OCI-LY7 (cell line): Measurements from ENCODE around the gene FAM168B. TPM values are rescaled to one million over a fixed set of nuclear protein-coding genes. Genes with fewer than 3 reads are reported as not detected.

Experiments
- BruUV-seq: library from RNA; stranded (reverse); fragments of 400-500 nt; replicated peaks from 2 replicates; lab custom pipeline; 2021; lab: Mats Ljungman, UMichigan
- CTCF ChIA-PET: fragments of 300-600 bp; sonication (Branson Sonifier 250); formaldehyde crosslinking; loops from one replicate; lab custom pipeline; 2022; ENCODE audit warnings: antibody characterized with exemption; ENCODE audit not compliant: unreplicated experiment; lab: Charles Lee
- POLR2A ChIA-PET: fragments of 300-600 bp; sonication (Branson Sonifier 250); formaldehyde crosslinking; loops from one replicate; lab custom pipeline; 2022; ENCODE audit warnings: antibody characterized with exemption; lab: Charles Lee
- DNase-seq: peaks from one replicate; pipeline ENCODE4 v3.0.0-alpha.2; 2015; ENCODE audit warnings: low spot score
- H2AFZ ChIP-seq: fragments of 200-600 bp; sonication (generic), shearing (Covaris generic); 2 replicates; pipeline ENCODE4 v1.6.1; 2014; ENCODE audit warnings: mild to moderate bottlenecking, antibody characterized with exemption, low read length, moderate library complexity
- H3K27ac ChIP-seq: fragments of 200-600 bp; sonication (generic); 2 replicates; pipeline ENCODE4 v1.5.1; 2014; ENCODE audit warnings: mixed run types, low read depth, mild to moderate bottlenecking, moderate library complexity, low read length, inconsistent platforms; ENCODE audit not compliant: poor library complexity, severe bottlenecking
- H3K36me3 ChIP-seq: fragments of 200-600 bp; sonication (generic); 2 replicates; pipeline ENCODE4 v1.6.1; 2014; ENCODE audit warnings: mild to moderate bottlenecking, antibody characterized with exemption, low read length, moderate library complexity, mixed read lengths; ENCODE audit not compliant: insufficient read depth
- H3K4me1 ChIP-seq: fragments of 200-600 bp; sonication (generic); 2 replicates; pipeline ENCODE4 v1.5.1; 2014; ENCODE audit warnings: mild to moderate bottlenecking, low read length; ENCODE audit not compliant: insufficient read depth, poor library complexity, severe bottlenecking
- H3K4me2 ChIP-seq: fragments of 200-600 bp; sonication (generic); 2 replicates; pipeline ENCODE4 v1.6.1; 2014; ENCODE audit warnings: mild to moderate bottlenecking, low read length
- H3K4me3 ChIP-seq: fragments of 200-600 bp; sonication (generic); 2 replicates; pipeline ENCODE4 v1.5.1; 2014; ENCODE audit warnings: mild to moderate bottlenecking, low read depth, low read length; ENCODE audit not compliant: poor library complexity, severe bottlenecking
- H3K79me2 ChIP-seq: fragments of 200-600 bp; sonication (generic); 2 replicates; pipeline ENCODE4 v1.6.1; 2016; ENCODE audit warnings: low read depth, mild to moderate bottlenecking, low read length, moderate library complexity, mixed read lengths; ENCODE audit not compliant: insufficient read depth
- H3K9me2 ChIP-seq: fragments of 200-600 bp; sonication (generic); 2 replicates; pipeline ENCODE4 v1.6.1; 2016; ENCODE audit warnings: mild to moderate bottlenecking, low read length, mixed read lengths; ENCODE audit not compliant: insufficient read depth
- H3K9me3 ChIP-seq: fragments of 200-600 bp; sonication (generic); 2 replicates; pipeline ENCODE4 v1.6.1; 2014; ENCODE audit warnings: mild to moderate bottlenecking, mixed run types, low read length, mixed read lengths
- H4K20me1 ChIP-seq: fragments of 200-600 bp; sonication (generic); 2 replicates; pipeline ENCODE4 v1.6.1; 2014; ENCODE audit warnings: mild to moderate bottlenecking, antibody characterized with exemption, low read length, moderate library complexity, mixed read lengths; ENCODE audit not compliant: insufficient read depth
- EZH2phosphoT487 ChIP-seq: fragments of 200-600 bp; sonication (generic); IDR thresholded peaks from 2 replicates; pipeline ENCODE4 v1.6.1; 2018; ENCODE audit warnings: low read depth, borderline replicate concordance, mild to moderate bottlenecking, mixed run types, antibody characterized with exemption, low read length, moderate library complexity, mixed read lengths
- intact Hi-C: fragments of 100-400 bp; cut with micrococcal nuclease; formaldehyde crosslinking; loops from one replicate; pipeline ENCODE4 v1.10.0; 2022; ENCODE audit not compliant: unreplicated experiment
- total RNA-seq, 2 experiments: library from RNA; depleted of rRNA in 1 of 2; stranded (reverse); fragments of >200 nt in 1 of 2; shearing (Covaris generic) in 1 of 2; gene quantifications; 2 replicates each; pipeline ENCODE4 v1.2.3, GENCODE V29; 2014 to 2022
- TF ChIP-seq, protein P1 (sequence below): fragments of 200-600 bp; sonication (generic); conservative IDR thresholded peaks from 2 replicates; pipeline ENCODE4 v1.5.1; 2014; ENCODE audit warnings: mild to moderate bottlenecking, antibody characterized with exemption, low read length, moderate library complexity, mixed read lengths

Gene FAM168B
- total RNA-seq, 2 experiments from 2014 or later: 53.6 to 85.3 TPM

DNA sequence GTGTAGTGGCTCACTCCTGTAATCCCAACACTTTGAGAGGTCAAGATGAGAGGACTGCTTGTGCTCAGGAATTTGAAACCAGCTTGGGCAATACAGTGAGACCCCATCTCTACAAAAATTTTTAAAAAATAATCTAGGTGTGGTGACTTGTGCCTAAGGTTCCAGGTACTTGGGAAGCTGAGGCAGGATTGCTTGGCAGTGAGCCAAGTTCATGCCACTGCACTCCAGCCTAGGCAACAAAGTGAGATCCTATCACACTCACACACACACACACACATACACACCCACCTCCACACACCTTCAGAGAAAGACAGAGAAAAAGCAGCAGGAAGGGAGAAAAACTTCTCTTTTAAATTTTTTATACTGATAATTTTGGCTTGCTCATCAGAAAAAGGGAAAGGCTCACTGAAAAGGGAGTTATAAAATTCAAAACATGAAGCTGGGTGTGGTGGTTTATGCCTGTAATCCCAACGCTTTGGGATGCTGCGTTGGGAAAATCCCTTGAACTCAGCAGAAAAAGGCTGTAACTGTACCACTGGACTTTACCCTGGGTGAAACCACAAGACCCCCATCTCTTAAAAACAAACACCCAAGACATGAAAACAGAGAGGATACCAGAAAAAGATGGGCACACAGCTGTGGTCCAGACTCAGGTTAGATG lies 25.7 kb downstream of the FAM168B start:
- Histone ChIP-seq H3K27ac (no peak overlapping the region), H3K79me2 (peaks cover 28% of the 10 kb centered on the region; the same call in 1 of the 2 replicates), H3K4me3 (no peak overlapping the region), H3K4me2 (no peak overlapping the region), H3K36me3 (peaks cover 94% of the 10 kb centered on the region), H3K4me1 (no peaks in the 10 kb centered on the region), H2AFZ (no peak overlapping the region), H4K20me1 (no peaks in the 10 kb centered on the region; the same call in 1 of the 2 replicates), H3K9me2 (no peaks in the 10 kb centered on the region), H3K9me3 (no peaks in the 10 kb centered on the region)
- no TSS peak for BruUV-seq
- intact Hi-C loops: no loop called here
- no peak for DNase-seq
- TF ChIP-seq, protein P1, sequence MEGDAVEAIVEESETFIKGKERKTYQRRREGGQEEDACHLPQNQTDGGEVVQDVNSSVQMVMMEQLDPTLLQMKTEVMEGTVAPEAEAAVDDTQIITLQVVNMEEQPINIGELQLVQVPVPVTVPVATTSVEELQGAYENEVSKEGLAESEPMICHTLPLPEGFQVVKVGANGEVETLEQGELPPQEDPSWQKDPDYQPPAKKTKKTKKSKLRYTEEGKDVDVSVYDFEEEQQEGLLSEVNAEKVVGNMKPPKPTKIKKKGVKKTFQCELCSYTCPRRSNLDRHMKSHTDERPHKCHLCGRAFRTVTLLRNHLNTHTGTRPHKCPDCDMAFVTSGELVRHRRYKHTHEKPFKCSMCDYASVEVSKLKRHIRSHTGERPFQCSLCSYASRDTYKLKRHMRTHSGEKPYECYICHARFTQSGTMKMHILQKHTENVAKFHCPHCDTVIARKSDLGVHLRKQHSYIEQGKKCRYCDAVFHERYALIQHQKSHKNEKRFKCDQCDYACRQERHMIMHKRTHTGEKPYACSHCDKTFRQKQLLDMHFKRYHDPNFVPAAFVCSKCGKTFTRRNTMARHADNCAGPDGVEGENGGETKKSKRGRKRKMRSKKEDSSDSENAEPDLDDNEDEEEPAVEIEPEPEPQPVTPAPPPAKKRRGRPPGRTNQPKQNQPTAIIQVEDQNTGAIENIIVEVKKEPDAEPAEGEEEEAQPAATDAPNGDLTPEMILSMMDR: no peak
- no peak for TF ChIP-seq EZH2phosphoT487
- CTCF ChIA-PET: no interaction called here
- POLR2A ChIA-PET: no interaction called here

- H3K79me2 ChIP-seq: peaks cover 45% of the 10 kb centered on the region; the same call in 1 of the 2 replicates
- ChIA-PET CTCF (no interaction called here), POLR2A (interaction anchor here (0.5 to 1.1 kb wide), 4 partner anchors 11 to 429 kb away, joined by 3 to 5 read pairs (median 4); no protein-coding TSS in a partner anchor)
- H3K9me3 ChIP-seq: no peaks in the 10 kb centered on the region
- no peak for DNase-seq
- no peak overlapping the region for H3K27ac ChIP-seq
- no peaks in the 10 kb centered on the region; the same call in 1 of the 2 replicates for H4K20me1 ChIP-seq
- no TSS peak for BruUV-seq
- intact Hi-C loops: no loop called here
- no peaks in the 10 kb centered on the region for H3K9me2 ChIP-seq
- no peak overlapping the region for H3K4me3 ChIP-seq
- no peak overlapping the region for H3K4me2 ChIP-seq
- H3K4me1 ChIP-seq: no peaks in the 10 kb centered on the region
- H3K36me3 ChIP-seq: peaks cover 94% of the 10 kb centered on the region
- no peak overlapping the region for H2AFZ ChIP-seq
- TF ChIP-seq, protein P1: no peak
- no peak for TF ChIP-seq EZH2phosphoT487
Observed at GRCh38 chr2:131064589-131065512, 28.4 kb downstream of the FAM168B start.
